DMS53 (cell line): ENCODE measurements around the gene ARHGAP10.
"Not testable (repeated sequence)": the region's sequence is repeated elsewhere in the genome, so short reads cannot be mapped to it uniquely, and the experiment has no call there.

Experiments
- DNase-seq: peaks from one replicate; lab custom pipeline; 2025; lab: John Stamatoyannopoulos, UW

Gene ARHGAP10

DNA sequence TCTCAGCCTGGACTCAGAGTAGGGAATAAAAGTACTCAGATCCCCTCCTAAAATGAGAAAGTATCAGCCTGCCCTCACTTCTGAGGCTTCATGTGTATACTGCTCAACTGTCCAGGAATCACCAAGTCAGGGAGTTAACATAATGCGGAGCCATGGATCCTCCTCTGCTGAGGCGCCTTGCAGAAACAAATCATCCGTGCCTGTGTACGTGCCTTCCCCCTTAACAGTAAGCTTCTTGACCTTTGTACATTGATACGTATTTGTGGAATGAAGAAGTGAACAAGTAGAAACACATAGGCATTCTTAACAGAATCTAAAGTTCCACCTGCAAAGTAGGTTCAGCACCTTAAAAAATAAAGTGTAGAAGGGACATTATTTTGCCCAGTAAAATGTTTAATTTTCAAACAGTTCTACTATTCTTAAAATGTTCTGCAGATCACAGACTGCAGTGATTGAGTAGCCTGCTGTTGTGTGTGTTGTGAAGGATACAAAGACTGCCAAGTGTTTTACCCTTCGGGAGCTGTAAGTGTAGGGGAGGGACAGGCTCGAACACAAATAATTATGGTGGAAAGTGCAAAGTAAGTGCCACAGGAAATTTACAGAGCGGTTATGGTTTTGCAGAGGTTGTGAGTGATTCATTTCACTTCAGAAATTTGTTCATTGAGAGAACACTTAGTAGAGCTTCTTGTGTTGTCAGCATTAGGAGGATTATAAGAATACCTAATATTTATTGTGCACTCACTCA is 61.9 kb downstream of the ARHGAP10 start:
- DNase-seq, result peak; percentile 37

DNA sequence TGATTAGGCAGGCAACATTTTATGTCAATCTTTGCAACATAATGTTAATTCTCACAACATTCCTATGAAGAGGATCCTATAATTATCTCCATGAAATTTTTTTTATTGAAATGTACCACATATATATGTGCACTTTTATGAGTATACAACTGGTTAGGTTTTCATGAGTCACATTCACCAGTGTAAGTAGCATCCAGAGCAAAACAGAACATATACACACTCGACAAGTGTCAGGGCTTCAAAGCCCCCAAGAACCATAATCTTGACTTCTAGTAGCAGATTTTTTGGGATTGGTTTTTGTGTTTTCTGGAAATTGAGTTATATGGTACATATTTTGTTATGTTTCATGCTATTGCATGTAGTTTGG is 62.4 kb downstream of the ARHGAP10 start:
- no peak for DNase-seq

- no peak for DNase-seq
These were observed 63.0 kb downstream of the ARHGAP10 start for GRCh38 chr4:147794787-147795413.

GRCh38 chr4:147799057-147799456 is 67.2 kb downstream of the ARHGAP10 start:
- DNase-seq, result not testable (repeated sequence)

- no peak for DNase-seq
These were observed 68.2 kb downstream of the ARHGAP10 start for GRCh38 chr4:147799986-147800555.

DNA sequence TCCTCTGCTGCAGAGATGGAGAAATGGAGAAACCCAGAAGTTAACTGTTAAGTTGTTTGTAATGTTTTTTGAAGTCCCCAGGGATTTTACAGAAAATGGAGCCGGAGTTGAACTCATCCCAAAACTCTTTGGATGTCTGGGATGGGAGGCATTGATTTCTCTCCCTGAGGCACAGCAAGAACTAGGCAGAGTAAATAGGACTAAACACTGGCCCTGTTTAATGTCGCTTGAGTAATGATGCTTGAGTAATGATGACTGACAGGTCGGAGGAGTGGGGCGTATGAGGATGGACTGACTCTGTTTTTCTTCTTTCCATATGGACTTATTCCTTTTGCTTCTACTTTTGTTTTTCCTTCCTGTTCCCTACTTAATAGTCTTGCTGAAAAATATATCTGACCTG is 69.9 kb downstream of the ARHGAP10 start:
- no peak for DNase-seq

- DNase-seq, result no peak
These were observed 70.5 kb downstream of the ARHGAP10 start for GRCh38 chr4:147802346-147802745.

GRCh38 chr4:147805946-147806345 is 74.1 kb downstream of the ARHGAP10 start:
- no peak for DNase-seq

DNA sequence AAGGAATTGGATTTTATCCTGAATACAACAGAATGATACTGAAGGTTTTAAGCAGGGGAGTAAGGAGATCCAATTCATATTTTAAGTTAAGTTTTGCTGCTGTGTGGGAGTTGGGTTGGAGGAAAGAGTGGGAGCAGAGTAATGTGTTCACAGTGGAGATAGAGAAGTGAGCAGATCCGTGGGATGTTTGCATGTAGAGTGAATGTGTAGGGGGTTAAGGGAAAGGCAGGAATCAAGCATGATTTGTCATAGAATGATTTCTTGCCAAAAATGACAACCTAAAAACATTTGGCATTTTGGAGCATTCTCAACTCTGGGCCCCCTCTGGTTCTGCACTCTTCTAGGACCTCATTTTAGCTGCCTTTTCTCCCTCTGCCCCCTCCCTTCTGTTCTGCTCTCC is 76.6 kb downstream of the ARHGAP10 start:
- no peak for DNase-seq

DNA sequence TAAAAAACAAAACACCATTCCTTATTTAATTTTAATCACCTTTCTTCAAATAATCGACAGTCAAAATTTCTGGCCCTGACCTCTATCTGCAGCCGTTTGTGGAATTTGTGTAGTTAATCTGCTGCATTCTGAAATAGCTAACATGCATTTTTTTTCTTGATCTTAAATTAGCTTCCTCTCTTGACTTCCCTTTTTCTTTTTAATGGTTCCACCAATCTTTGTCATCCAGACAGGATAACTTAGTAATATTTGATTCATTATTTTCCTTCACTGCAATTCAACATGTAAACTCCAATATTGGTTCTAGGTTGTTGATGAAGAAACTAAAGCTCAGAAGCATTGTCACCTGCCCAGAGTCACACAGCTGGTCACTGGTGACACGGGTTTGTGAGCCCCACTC is 77.3 kb downstream of the ARHGAP10 start:
- DNase-seq, result no peak

GRCh38 chr4:147811878-147812277 is 80.0 kb downstream of the ARHGAP10 start:
- DNase-seq, result no peak

GRCh38 chr4:147813109-147813773 is 81.4 kb downstream of the ARHGAP10 start:
- no peak for DNase-seq

DNA sequence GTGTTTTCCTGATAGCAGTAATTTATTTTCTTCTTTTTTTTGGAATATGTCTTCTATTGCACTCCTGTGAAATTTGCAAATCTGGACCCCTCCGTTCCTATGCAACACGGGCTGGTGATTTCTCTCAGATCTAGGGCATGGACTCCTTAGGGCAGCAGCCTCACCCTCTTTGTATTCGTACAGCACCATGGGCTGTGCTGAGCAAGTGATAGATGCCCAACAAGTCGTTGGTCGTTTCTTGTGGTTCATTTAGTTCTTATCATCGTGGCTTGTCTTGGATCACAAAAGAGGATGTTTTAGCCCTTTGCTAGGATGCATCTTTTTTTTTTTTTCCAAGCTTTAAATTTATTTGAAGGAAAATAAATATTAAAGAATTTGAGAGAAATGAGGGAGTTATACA is 82.1 kb downstream of the ARHGAP10 start:
- DNase-seq, result no peak

DNA sequence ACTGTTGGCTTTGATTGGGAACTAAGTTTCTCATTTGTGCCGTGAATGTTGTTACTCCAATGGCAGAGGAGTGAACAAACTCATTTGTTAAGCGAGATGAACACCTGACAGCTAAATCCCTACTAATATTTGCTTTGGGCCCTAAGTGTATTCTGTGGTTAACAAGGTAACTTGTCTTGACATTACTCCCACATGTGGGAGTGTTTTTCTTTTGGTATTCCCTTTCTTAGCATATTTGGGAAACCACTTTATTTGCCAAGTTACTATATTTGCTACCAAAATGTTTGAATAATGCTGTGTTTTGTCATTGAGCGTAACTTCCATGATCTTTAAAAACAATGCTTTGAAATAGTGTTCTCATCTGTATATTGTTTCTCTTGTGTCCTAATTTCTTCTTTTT is 82.5 kb downstream of the ARHGAP10 start:
- DNase-seq, result peak; percentile 58

DNA sequence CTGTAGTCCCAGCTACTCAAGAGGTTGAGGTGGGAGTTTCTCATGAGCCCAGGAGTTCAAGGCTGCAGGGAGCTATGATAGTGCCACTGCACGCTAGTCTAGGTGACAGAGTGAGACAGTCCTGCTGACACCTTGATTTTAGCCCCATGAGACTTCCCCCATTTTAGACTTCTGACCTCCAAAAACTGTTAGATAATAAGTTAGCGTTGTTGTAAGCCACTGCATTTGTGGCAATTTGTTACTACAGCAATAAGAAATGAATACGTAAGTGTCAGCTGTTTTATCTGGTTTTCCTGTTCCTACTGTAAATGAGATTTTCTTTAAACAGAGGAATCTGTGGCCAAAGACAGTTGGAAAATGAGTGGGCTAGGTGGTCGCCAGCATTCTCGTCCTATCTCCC is 83.9 kb downstream of the ARHGAP10 start:
- DNase-seq, result no peak

DNA sequence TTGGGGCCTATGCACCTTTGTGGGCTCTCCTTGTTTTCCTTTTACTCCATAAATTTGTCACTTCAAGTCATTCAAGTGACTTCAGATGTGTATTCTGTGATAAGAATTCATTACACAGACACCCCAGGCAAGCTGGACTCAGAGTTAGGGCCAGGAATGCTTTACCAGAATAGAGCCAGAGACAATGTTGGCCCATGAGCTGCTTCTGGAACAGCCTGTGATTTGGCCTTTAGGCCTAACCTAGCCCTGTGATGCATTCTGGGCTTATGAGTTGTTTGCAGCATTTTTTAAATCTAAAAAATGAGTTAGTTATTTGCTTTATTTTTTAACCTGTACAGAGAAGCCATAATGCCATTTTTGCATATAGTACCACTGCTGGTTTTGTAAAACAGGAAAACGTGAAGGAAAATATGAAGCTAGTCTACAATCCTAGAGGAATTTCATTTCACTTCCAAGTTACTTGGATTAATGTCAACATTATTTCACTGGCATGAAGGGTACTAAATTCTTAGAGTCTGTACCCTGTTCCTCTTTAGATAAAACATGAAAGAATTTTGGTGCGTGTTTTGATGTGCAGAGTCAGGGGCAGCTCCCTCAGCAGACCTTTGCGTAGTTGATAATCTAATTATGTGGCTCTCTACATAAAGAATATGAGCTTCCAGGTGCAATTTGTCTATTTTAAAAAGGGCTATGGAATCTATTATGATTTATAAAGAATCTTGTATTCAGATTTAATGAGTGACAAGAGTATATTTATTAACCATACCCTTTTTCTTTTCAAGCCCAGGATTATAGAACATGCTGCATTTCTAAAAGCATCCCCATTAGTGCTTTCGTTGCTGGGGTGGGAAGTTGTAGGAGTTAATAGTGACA is 84.7 kb downstream of the ARHGAP10 start:
- no peak for DNase-seq

DNA sequence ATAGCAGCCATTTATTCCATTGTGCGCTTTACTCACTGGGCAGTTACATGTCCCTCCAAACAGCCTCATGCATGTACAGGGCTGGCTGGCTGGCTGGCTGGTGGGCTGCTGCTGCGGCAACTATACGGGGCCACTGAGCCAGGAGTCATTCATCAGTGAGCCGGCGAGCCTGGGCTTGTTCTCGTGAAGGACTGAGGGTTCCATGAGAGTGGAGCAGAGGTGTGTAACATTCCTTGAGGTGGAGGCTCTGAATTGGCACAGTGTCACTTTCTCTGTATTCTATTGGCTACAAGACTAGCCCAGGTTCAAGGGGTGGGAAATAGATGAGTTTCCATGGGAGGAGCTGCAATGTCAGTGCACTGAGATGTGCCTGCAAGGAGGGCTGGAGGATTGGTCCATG is 89.1 kb downstream of the ARHGAP10 start:
- no peak for DNase-seq

DNA sequence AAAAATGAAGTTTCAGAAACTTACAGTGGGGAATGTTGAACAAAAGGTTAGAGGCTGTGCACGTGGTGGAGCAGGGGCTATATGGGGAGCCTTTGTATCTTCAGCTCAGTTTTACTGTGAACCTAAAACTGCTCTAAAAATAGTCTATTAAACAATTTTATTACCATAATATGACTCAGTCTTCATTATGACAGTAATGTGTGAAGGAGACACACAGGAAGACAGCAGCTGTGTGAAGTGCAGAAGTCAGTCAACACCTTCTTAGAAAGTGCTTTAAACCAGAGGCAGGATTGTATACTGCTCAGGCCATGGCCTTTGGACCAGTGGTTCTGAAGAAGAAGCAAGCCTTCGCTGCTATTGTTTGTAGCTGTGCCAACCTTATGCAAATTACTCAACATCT is 89.7 kb downstream of the ARHGAP10 start:
- DNase-seq, result no peak

- DNase-seq, result no peak
These were observed 90.2 kb downstream of the ARHGAP10 start for GRCh38 chr4:147822128-147822527.

GRCh38 chr4:147823130-147823529 is 91.2 kb downstream of the ARHGAP10 start:
- DNase-seq, result no peak

DNA sequence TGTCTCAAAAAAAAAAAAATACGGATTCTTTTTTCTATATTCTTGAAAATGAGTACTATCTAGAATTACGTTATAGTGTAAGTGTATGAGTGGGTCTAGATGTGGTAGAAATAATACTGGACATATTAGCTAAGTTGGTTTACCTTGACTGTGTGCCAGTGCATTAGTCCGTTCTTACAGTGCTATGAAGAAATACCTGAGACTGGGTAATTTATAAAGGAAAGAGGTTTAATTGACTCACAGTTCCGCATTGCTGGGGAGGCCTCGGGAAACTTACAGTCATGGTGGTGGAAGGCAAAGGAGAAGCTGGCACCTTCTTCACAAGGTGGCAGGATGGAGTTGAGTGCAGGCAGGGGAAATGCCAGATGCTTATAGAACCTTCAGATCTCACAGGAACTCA is 92.4 kb downstream of the ARHGAP10 start:
- no peak for DNase-seq

GRCh38 chr4:147824884-147825283 is 93.0 kb downstream of the ARHGAP10 start:
- no peak for DNase-seq
